Astrocyte (in vitro differentiated cells and primary cell): ENCODE data around the gene MAN1B1.
"Not testable (repeated sequence)": the region's sequence is repeated elsewhere in the genome, so short reads cannot be mapped to it uniquely, and the experiment has no call there.

Source experiments
- EZH2 ChIP-seq: IDR thresholded peaks from 2 replicates; pipeline ENCODE4 v1.6.1; 2012; ENCODE audit warnings: mild to moderate bottlenecking, low read length, inconsistent platforms; ENCODE audit not compliant: insufficient read depth
- TF ChIP-seq, protein P1 (sequence below): IDR thresholded peaks from 2 replicates; pipeline ENCODE4 v1.5.1; 2011; ENCODE audit warnings: low read depth, mild to moderate bottlenecking, inconsistent platforms, low read length, moderate library complexity; ENCODE audit not compliant: insufficient read depth

DNA sequence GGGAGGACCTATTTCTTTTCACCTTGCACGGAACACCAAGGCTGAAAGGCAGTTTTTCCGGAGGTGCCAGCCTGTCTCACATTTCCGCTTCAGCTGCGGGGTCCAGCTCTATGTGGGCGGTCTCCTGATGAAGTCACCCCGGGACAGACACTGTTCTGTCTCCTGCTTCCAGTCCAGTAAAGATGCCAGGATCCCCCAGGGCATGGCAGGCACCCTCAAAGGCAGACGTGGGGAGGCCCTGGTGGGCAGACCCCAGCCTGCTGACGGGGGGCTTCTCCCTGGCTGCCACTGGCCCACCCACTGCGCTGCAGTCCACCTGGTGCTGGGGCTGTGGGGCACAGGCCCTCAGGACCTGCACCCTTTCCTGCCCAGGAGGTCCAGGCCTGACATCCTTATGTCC, 24.0 kb upstream of the MAN1B1 start:
- TF ChIP-seq, protein P1, sequence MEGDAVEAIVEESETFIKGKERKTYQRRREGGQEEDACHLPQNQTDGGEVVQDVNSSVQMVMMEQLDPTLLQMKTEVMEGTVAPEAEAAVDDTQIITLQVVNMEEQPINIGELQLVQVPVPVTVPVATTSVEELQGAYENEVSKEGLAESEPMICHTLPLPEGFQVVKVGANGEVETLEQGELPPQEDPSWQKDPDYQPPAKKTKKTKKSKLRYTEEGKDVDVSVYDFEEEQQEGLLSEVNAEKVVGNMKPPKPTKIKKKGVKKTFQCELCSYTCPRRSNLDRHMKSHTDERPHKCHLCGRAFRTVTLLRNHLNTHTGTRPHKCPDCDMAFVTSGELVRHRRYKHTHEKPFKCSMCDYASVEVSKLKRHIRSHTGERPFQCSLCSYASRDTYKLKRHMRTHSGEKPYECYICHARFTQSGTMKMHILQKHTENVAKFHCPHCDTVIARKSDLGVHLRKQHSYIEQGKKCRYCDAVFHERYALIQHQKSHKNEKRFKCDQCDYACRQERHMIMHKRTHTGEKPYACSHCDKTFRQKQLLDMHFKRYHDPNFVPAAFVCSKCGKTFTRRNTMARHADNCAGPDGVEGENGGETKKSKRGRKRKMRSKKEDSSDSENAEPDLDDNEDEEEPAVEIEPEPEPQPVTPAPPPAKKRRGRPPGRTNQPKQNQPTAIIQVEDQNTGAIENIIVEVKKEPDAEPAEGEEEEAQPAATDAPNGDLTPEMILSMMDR, result not testable (repeated sequence)
- not testable (repeated sequence) for TF ChIP-seq EZH2
